ENCODE data around the gene SPTBN1.

SPTBN1 gene

DNA sequence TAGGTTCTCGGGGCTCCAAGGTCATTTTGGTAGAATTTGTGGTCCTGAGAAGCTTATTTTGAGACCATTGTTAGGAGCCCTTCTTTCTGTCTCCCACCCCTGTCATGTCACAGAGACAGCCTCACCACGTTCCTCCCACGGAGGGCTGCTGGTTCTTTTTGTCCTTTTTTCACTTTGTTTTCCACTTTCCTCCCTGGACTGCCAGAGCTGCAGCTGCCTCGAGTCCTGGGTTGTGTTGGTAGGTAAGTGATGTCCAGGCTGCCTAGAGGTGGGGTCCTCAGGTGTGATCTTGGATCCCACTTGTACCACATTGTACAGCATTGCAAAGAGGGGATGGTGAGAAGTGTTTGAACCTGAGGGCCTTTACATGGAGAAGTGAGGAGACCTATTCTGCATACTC is 137.1 kb downstream of the SPTBN1 start:
- no peak for ATAC-seq
- TF ChIP-seq, protein P1, sequence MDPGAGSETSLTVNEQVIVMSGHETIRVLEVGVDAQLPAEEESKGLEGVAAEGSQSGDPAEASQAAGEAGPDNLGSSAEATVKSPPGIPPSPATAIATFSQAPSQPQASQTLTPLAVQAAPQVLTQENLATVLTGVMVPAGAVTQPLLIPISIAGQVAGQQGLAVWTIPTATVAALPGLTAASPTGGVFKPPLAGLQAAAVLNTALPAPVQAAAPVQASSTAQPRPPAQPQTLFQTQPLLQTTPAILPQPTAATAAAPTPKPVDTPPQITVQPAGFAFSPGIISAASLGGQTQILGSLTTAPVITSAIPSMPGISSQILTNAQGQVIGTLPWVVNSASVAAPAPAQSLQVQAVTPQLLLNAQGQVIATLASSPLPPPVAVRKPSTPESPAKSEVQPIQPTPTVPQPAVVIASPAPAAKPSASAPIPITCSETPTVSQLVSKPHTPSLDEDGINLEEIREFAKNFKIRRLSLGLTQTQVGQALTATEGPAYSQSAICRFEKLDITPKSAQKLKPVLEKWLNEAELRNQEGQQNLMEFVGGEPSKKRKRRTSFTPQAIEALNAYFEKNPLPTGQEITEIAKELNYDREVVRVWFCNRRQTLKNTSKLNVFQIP (CRISPR knock-in tag; IDR thresholded peaks at IDR 0.05; ENCODE audit: borderline replicate concordance, low read depth), result no peak
- TF ChIP-seq SNAI2 (CRISPR knock-in tag; IDR thresholded peaks at IDR 0.05) (no peak), ISL1 (CRISPR knock-in tag; IDR thresholded peaks at IDR 0.05) (no peak)

DNA sequence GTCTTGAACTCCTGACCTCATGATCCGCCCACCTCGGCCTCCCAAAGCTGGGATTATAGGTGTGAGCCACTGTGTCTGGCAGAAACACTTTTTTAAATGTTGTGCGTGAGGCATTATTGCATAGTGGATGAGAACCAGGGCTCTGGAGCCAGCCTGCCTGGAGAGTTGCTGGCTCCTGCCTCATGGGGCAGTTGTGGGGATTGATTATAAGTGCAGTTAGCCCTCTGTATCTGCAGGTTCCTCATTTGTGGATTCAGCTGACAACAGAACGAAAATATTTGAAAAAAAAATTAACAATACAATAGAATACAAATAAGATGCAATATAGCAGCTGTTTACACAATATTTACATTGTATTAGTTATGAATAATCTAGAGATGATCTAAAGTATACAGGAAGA is 137.9 kb downstream of the SPTBN1 start:
- TF ChIP-seq TCF4 (CRISPR knock-in tag; IDR thresholded peaks at IDR 0.05; ENCODE audit: borderline replicate concordance) (no peak), BACH2 (CRISPR knock-in tag; IDR thresholded peaks at IDR 0.05; ENCODE audit: borderline replicate concordance) (no peak)
- no peak for ATAC-seq

DNA sequence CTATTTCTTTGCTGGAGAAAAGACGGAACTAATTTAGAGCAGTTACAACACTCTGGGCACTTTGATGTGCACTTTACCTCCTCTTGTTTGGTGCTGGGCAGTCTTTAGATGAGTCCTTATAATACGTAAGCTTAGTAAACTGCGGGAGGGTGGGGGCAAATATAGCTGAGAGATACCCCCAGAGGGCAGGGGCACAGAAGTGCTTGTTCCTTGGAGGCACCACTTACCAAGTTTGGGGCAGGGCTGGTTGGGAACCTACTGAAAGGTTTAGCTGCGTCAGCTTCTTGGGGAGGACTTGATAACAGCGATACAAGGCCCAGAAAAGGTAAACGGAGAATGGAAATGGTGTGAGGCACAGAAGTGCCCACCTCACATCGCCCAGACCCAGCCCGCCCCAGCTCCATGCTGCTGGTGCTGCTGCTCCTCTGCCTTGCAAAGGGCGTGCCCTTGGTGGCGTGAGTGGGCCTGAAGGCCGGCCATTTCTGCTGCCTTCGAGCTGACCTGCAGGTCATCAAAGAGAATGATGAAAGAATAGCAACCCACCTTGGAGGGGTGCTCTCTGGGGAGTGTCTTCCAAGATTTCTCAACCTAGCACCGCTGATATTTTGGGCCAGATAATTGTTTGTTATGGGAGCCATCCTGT is 139.2 kb downstream of the SPTBN1 start:
- ATAC-seq, result no peak
- TF ChIP-seq ISL1 (CRISPR knock-in tag; IDR thresholded peaks at IDR 0.05) (no peak), PPARA (CRISPR knock-in tag; IDR thresholded peaks at IDR 0.05; ENCODE audit: borderline replicate concordance) (no peak), ZFP3 (CRISPR knock-in tag; IDR thresholded peaks at IDR 0.05) (no peak), ZNF8 (CRISPR knock-in tag; IDR thresholded peaks at IDR 0.05) (no peak), TOX (CRISPR knock-in tag; IDR thresholded peaks at IDR 0.05; ENCODE audit: borderline replicate concordance) (no peak), CSDC2 (CRISPR knock-in tag; IDR thresholded peaks at IDR 0.05) (no peak), OSR1 (CRISPR knock-in tag; IDR thresholded peaks at IDR 0.05) (no peak), ZFP30 (CRISPR knock-in tag; IDR thresholded peaks at IDR 0.05) (no peak), TCF4 (CRISPR knock-in tag; IDR thresholded peaks at IDR 0.05; ENCODE audit: borderline replicate concordance) (no peak)
- TF ChIP-seq, protein P2, sequence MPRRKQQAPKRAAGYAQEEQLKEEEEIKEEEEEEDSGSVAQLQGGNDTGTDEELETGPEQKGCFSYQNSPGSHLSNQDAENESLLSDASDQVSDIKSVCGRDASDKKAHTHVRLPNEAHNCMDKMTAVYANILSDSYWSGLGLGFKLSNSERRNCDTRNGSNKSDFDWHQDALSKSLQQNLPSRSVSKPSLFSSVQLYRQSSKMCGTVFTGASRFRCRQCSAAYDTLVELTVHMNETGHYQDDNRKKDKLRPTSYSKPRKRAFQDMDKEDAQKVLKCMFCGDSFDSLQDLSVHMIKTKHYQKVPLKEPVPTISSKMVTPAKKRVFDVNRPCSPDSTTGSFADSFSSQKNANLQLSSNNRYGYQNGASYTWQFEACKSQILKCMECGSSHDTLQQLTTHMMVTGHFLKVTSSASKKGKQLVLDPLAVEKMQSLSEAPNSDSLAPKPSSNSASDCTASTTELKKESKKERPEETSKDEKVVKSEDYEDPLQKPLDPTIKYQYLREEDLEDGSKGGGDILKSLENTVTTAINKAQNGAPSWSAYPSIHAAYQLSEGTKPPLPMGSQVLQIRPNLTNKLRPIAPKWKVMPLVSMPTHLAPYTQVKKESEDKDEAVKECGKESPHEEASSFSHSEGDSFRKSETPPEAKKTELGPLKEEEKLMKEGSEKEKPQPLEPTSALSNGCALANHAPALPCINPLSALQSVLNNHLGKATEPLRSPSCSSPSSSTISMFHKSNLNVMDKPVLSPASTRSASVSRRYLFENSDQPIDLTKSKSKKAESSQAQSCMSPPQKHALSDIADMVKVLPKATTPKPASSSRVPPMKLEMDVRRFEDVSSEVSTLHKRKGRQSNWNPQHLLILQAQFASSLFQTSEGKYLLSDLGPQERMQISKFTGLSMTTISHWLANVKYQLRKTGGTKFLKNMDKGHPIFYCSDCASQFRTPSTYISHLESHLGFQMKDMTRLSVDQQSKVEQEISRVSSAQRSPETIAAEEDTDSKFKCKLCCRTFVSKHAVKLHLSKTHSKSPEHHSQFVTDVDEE (CRISPR knock-in tag; IDR thresholded peaks at IDR 0.05), result no peak
- TF ChIP-seq, protein P3, sequence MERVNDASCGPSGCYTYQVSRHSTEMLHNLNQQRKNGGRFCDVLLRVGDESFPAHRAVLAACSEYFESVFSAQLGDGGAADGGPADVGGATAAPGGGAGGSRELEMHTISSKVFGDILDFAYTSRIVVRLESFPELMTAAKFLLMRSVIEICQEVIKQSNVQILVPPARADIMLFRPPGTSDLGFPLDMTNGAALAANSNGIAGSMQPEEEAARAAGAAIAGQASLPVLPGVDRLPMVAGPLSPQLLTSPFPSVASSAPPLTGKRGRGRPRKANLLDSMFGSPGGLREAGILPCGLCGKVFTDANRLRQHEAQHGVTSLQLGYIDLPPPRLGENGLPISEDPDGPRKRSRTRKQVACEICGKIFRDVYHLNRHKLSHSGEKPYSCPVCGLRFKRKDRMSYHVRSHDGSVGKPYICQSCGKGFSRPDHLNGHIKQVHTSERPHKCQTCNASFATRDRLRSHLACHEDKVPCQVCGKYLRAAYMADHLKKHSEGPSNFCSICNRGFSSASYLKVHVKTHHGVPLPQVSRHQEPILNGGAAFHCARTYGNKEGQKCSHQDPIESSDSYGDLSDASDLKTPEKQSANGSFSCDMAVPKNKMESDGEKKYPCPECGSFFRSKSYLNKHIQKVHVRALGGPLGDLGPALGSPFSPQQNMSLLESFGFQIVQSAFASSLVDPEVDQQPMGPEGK (CRISPR knock-in tag; IDR thresholded peaks at IDR 0.05; ENCODE audit: borderline replicate concordance), result no peak

DNA sequence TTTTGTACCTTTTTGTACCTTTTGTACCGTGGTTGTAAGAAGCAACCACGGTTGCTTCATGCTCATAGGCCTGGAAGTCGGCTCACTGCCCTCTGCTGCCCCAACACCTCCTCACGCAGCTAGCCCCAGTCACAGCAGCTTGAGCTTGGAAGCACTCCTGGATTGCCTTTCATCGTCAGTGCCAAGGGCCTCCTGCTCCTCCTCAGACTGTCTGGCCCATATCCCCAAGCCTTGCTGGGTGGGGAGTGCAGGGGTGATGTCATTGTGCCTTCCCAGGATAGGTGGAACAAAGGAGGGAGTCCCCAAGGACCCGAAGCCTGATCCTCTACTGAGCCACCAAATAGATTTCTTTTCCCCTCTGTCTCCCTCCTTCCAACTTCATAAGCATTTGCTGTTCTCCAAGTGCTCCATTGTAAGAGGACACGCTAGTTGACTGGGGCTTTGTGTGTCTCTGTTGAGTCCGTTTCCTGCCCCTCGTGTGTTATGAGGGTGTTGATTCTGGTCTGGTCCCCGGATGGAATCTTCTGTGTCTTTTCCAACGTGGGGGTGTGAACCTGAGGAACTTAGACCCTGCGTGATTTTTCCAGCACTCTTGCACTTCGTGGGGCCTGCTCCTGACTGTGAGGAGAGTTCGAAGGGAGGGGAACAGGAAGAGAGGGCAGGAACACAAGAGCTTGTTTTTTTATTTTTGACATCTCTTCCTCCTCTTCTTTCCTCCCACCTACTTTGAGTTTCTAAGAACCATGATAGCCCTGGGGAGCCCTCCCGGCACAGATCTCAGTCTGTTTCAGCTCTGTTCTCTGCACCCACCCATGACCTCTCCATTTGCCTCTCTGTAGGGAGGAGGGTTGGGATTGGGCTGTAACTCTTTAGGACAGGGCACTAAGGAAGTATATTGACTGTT is 140.1 kb downstream of the SPTBN1 start:
- no peak for ATAC-seq
- no peak for TF ChIP-seq ARNTL (CRISPR knock-in tag; IDR thresholded peaks at IDR 0.05; ENCODE audit: borderline replicate concordance, low read depth)
- no peak for TF ChIP-seq ZC3H10 (CRISPR knock-in tag; IDR thresholded peaks at IDR 0.05)
- no peak for TF ChIP-seq OSR1 (CRISPR knock-in tag; IDR thresholded peaks at IDR 0.05)
- TF ChIP-seq PPARA (CRISPR knock-in tag; IDR thresholded peaks at IDR 0.05; ENCODE audit: borderline replicate concordance), result no peak
- no peak for TF ChIP-seq ZNF70 (CRISPR knock-in tag; IDR thresholded peaks at IDR 0.05)
- no peak for TF ChIP-seq TCF4 (CRISPR knock-in tag; IDR thresholded peaks at IDR 0.05; ENCODE audit: borderline replicate concordance)
- TF ChIP-seq ZFP30 (CRISPR knock-in tag; IDR thresholded peaks at IDR 0.05), result no peak
- TF ChIP-seq GLIS3 (CRISPR knock-in tag; IDR thresholded peaks at IDR 0.05), result no peak
- TF ChIP-seq, protein P1 (CRISPR knock-in tag; IDR thresholded peaks at IDR 0.05; ENCODE audit: borderline replicate concordance, low read depth), result no peak
- TF ChIP-seq ZFP3 (CRISPR knock-in tag; IDR thresholded peaks at IDR 0.05), result no peak
- TF ChIP-seq, protein P4, sequence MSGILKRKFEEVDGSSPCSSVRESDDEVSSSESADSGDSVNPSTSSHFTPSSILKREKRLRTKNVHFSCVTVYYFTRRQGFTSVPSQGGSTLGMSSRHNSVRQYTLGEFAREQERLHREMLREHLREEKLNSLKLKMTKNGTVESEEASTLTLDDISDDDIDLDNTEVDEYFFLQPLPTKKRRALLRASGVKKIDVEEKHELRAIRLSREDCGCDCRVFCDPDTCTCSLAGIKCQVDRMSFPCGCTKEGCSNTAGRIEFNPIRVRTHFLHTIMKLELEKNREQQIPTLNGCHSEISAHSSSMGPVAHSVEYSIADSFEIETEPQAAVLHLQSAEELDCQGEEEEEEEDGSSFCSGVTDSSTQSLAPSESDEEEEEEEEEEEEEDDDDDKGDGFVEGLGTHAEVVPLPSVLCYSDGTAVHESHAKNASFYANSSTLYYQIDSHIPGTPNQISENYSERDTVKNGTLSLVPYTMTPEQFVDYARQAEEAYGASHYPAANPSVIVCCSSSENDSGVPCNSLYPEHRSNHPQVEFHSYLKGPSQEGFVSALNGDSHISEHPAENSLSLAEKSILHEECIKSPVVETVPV (CRISPR knock-in tag; IDR thresholded peaks at IDR 0.05), result no peak
- no peak for TF ChIP-seq ISL1 (CRISPR knock-in tag; IDR thresholded peaks at IDR 0.05)
- TF ChIP-seq, protein P2 (CRISPR knock-in tag; IDR thresholded peaks at IDR 0.05), result no peak
